K562 (cell line): ENCODE measurements around the gene TCHH. TPM values are rescaled to one million over a fixed set of nuclear protein-coding genes. Genes with fewer than 3 reads are reported as not detected.

Experiments used
- ATF3 ChIP-seq, 2 experiments: fragments of 450-650 bp in 1 of 2; sonication (generic) in 1 of 2; formaldehyde crosslinking in 1 of 2; IDR thresholded peaks in 1 of 2; conservative IDR thresholded peaks in 1 of 2; 2 replicates each; pipeline versions ENCODE4 v1.6.1 to v1.8.1; 2016 to 2023; ENCODE audit warnings: mild to moderate bottlenecking in 2 of 2, moderate library complexity in 2 of 2, inconsistent platforms in 1 of 2, missing genetic modification reagents in 1 of 2
- CHAMP1 ChIP-seq: fragments of 450-650 bp; IDR thresholded peaks from 2 replicates; pipeline ENCODE4 v1.6.1; 2016; ENCODE audit warnings: mild to moderate bottlenecking
- DPF2 ChIP-seq: fragments of 450-650 bp; IDR thresholded peaks from 2 replicates; pipeline ENCODE4 v1.6.1; 2016
- GTF2A2 ChIP-seq: IDR thresholded peaks from 2 replicates; pipeline ENCODE4 v1.6.1; 2016; ENCODE audit warnings: mild to moderate bottlenecking, missing genetic modification characterization, missing compliant biosample characterization
- GTF2B ChIP-seq: IDR thresholded peaks from 2 replicates; pipeline ENCODE4 v1.6.1; 2011; ENCODE audit not compliant: insufficient read length; ENCODE audit errors: extremely low read depth
- GTF2E2 ChIP-seq: fragments of 200-800 bp; sonication (Bioruptor generic); IDR thresholded peaks from 2 replicates; pipeline ENCODE4 v1.6.1; 2016; ENCODE audit warnings: missing genetic modification characterization, missing compliant biosample characterization
- PBX2 ChIP-seq, 2 experiments: IDR thresholded peaks in 1 of 2; conservative IDR thresholded peaks in 1 of 2; 2 replicates each; pipeline ENCODE4 v1.6.1; 2016; ENCODE audit warnings: low read depth in 2 of 2, mild to moderate bottlenecking in 1 of 2, missing compliant biosample characterization in 1 of 2, missing genetic modification characterization in 1 of 2, moderate library complexity in 1 of 2
- PRDM10 ChIP-seq: fragments of 450-650 bp; IDR thresholded peaks from 2 replicates; pipeline ENCODE4 v1.6.1; 2018; ENCODE audit not compliant: partially characterized antibody
- PREB ChIP-seq: sonication (generic); formaldehyde crosslinking; IDR thresholded peaks from 2 replicates; pipeline ENCODE4 v1.8.1; 2023; ENCODE audit warnings: mild to moderate bottlenecking, missing genetic modification reagents
- RBM14 ChIP-seq: fragments of 200-400 bp; formaldehyde crosslinking; IDR thresholded peaks from 2 replicates; pipeline ENCODE4 v1.6.1; 2018; ENCODE audit warnings: low read depth, mild to moderate bottlenecking, low read length, moderate library complexity, borderline replicate concordance; ENCODE audit not compliant: insufficient read depth
- ZBTB9 ChIP-seq: fragments of 450-650 bp; formaldehyde crosslinking; IDR thresholded peaks from 2 replicates; pipeline ENCODE4 v1.4.0; 2020; ENCODE audit warnings: mild to moderate bottlenecking, moderate library complexity
- ZNF695 ChIP-seq: fragments of 450-650 bp; formaldehyde crosslinking; IDR thresholded peaks from 2 replicates; pipeline ENCODE4 v1.4.0; 2020; ENCODE audit warnings: mild to moderate bottlenecking, moderate library complexity
- ZNF780A ChIP-seq: fragments of 250-450 bp; sonication (Bioruptor Pico); IDR thresholded peaks from 2 replicates; pipeline ENCODE4 v1.5.0; 2021; ENCODE audit warnings: mild to moderate bottlenecking
- polyA plus RNA-seq, 8 experiments: library from polyadenylated mRNA; depleted of rRNA in 4 of 8; stranded (reverse) in 5 of 8; unstranded in 3 of 8; fragments of >200 nt; fragmentation: Nextera tagmentation in 2 of 8; fragmentation: Illumina TruSeq in 1 of 8; extraction: Ambion mirVana in 2 of 8; extraction: Trizol in 1 of 8; gene quantifications; 2 replicates each; pipeline versions ENCODE4 v1.2.1 to v1.2.3, GENCODE V29; 2011 to 2014; ENCODE audit warnings: inconsistent platforms in 1 of 8, missing spikeins in 1 of 8
- total RNA-seq, 7 experiments: library from RNA; depleted of rRNA in 6 of 7; stranded (reverse); fragments of >200 nt in 6 of 7; fragmentation: Illumina TruSeq in 2 of 7; extraction: Trizol in 2 of 7; gene quantifications; 2 replicates each; pipeline versions ENCODE4 v1.2.1 to v1.2.3, GENCODE V29; 2011 to 2021; ENCODE audit warnings: low replicate concordance in 1 of 7

Gene TCHH
- total and polyA plus RNA-seq, 9 of the 15 experiments (the other 6 are each of a cell fraction or from before 2014, with no cell fraction given): not detected

GRCh38 chr1:152071123-152071522 is 44.1 kb downstream of the TCHH start (continued):
- TF ChIP-seq CHAMP1 (no peak), GTF2B (no peak), ZBTB9 (CRISPR knock-in tag) (no peak), GTF2E2 (tag) (no peak), PREB (no peak), ZNF780A (CRISPR knock-in tag) (no peak), ATF3 (IDR thresholded peaks at IDR 0.05) (peak; percentile 77), ATF3 (CRISPR knock-in tag; conservative IDR thresholded peaks at IDR 0.05) (no peak), ZNF695 (no peak), PRDM10 (no peak), PBX2 (CRISPR knock-in tag; IDR thresholded peaks at IDR 0.05; ENCODE audit: low read depth) (no peak), PBX2 (tag; conservative IDR thresholded peaks at IDR 0.05; ENCODE audit: low read depth) (peak; percentile 61; the same call in 1 of the 2 replicates), DPF2 (0 out of 2 replicates have a peak, but pooled peaks have one; percentile 50), RBM14 (no peak), GTF2A2 (no peak)
